CD4-positive, CD25-positive, alpha-beta regulatory T cell (primary cell): ENCODE results near the gene PRF1. TPM values are rescaled to one million over a fixed set of nuclear protein-coding genes. Genes with fewer than 3 reads are reported as not detected.
"Not testable (repeated sequence)": the region's sequence is repeated elsewhere in the genome, so short reads cannot be mapped to it uniquely, and the experiment has no call there.

Source experiments
- ATAC-seq, 2 donors: fragments of 150-1000 bp; cut with Tn5 transposase; one replicate each; pipeline ENCODE4 v1.10.0; 2021; ENCODE audit warnings: low read depth in 2 of 2, moderate number of reproducible peaks in 2 of 2, moderate library complexity in 1 of 2
- DNase-seq, 3 donors: peaks; one replicate each; pipeline versions ENCODE4 v3.0.0 to v3.0.0-alpha.2; 2012 to 2022; ENCODE audit warnings: mixed read lengths in 1 of 3
- H3K27ac ChIP-seq: one replicate; pipeline ENCODE4 v1.7.0; 2013; ENCODE audit warnings: mild to moderate bottlenecking, low read length; ENCODE audit not compliant: insufficient read depth, poor library complexity, severe bottlenecking
- H3K27me3 ChIP-seq: one replicate; pipeline ENCODE4 v1.7.0; 2013; ENCODE audit warnings: low read length; ENCODE audit not compliant: control insufficient read depth, insufficient read depth
- H3K36me3 ChIP-seq: one replicate; pipeline ENCODE4 v1.7.0; 2013; ENCODE audit warnings: mild to moderate bottlenecking, low read length, moderate library complexity; ENCODE audit not compliant: control insufficient read depth, insufficient read depth
- H3K4me1 ChIP-seq: 2 replicates; pipeline ENCODE4 v1.7.0; 2013; ENCODE audit warnings: mild to moderate bottlenecking, low read length; ENCODE audit not compliant: insufficient read depth, control insufficient read depth, poor library complexity, severe bottlenecking
- H3K4me3 ChIP-seq: one replicate; pipeline ENCODE4 v1.7.0; 2013; ENCODE audit warnings: low read depth, mild to moderate bottlenecking, low read length, moderate library complexity
- H3K9me3 ChIP-seq, 2 experiments: 1 replicate in 1 of 2; 2 replicates in 1 of 2; pipeline ENCODE4 v1.7.0; 2013; ENCODE audit warnings: low read length in 2 of 2, mild to moderate bottlenecking in 1 of 2, moderate library complexity in 1 of 2; ENCODE audit not compliant: control insufficient read depth in 2 of 2
- H3K27ac Mint-ChIP-seq, 3 donors: one replicate each; pipeline ENCODE4 v1.8.0; 2020 to 2022; ENCODE audit warnings: mild to moderate bottlenecking in 3 of 3, mixed read lengths in 3 of 3, moderate library complexity in 2 of 3
- H3K27me3 Mint-ChIP-seq: one replicate; pipeline ENCODE4 v1.8.0; 2022; ENCODE audit warnings: mild to moderate bottlenecking, mixed read lengths
- H3K36me3 Mint-ChIP-seq: one replicate; pipeline ENCODE4 v1.8.0; 2020; ENCODE audit warnings: mixed read lengths
- H3K4me1 Mint-ChIP-seq, 4 donors: one replicate each; pipeline ENCODE4 v1.8.0; 2020 to 2022; ENCODE audit warnings: mixed read lengths in 4 of 4, mild to moderate bottlenecking in 1 of 4
- H3K4me3 Mint-ChIP-seq, 4 donors: one replicate each; pipeline ENCODE4 v1.8.0; 2020 to 2022; ENCODE audit warnings: mild to moderate bottlenecking in 4 of 4, mixed read lengths in 4 of 4, moderate library complexity in 3 of 4
- H3K9me3 Mint-ChIP-seq, 7 donors: one replicate each; pipeline ENCODE4 v1.8.0; 2020 to 2022; ENCODE audit warnings: mixed read lengths in 7 of 7, mild to moderate bottlenecking in 3 of 7, moderate library complexity in 2 of 7
- polyA plus RNA-seq, 4 donors: library from polyadenylated mRNA; unstranded; fragments of 300-500 nt; fragmentation: Illumina TruSeq; gene quantifications; one replicate each; pipeline ENCODE4 v1.2.3, GENCODE V29; 2021
- total RNA-seq: library from RNA; stranded (reverse); gene quantifications from one replicate; pipeline ENCODE4 v1.2.3, GENCODE V29; 2022

Gene PRF1
- total and polyA plus RNA-seq, 5 donors from 2014 or later = 32.4 to 187 (median 139) TPM

DNA sequence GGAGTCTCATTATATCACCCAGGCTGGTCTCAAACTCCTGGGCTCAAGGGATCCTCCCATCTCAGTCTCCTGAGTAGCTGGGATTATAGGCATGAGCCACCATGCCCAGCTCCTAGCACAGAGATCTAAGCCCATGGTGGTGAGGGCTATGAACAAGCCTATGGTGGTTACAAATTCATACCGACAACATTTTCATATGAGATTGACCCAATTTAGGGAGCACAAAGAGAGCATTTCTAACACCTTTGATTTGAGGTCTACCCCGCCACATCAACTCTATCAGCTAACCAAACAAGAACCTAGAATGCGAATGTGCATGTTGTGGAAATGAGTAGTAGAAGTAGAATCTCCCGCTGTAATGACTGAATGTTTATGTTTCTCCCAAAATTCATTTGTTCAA, 14.2 kb upstream of the PRF1 start:
- H3K9me3 ChIP-seq = peaks cover 10 to 12% of the 10 kb centered on the region in 2 experiments
- H3K4me1 ChIP-seq = no peaks in the 10 kb centered on the region
- peaks cover 6% of the 10 kb centered on the region for H3K27me3 ChIP-seq
- ATAC-seq = no peak
- H3K27ac ChIP-seq = no peak overlapping the region
- Mint-ChIP-seq H3K27ac (peak overlapping the region in 1 of 3 donors; percentile 24), H3K9me3 (peaks cover 0 to 19% (median 3%) of the 10 kb centered on the region in 7 donors), H3K27me3 (peaks cover 30% of the 10 kb centered on the region), H3K4me3 (no peak overlapping the region), H3K36me3 (peaks cover 5% of the 10 kb centered on the region), H3K4me1 (peaks cover 5 to 14% (median 10%) of the 10 kb centered on the region in 4 donors)
- H3K36me3 ChIP-seq = no peaks in the 10 kb centered on the region
- no peak for DNase-seq
- H3K4me3 ChIP-seq = no peak overlapping the region

GRCh38 chr10:70615784-70616522, 13.4 kb upstream of the PRF1 start:
- peaks cover 0 to 19% (median 1%) of the 10 kb centered on the region in 7 donors for H3K9me3 Mint-ChIP-seq
- Histone ChIP-seq H3K36me3 (no peaks in the 10 kb centered on the region), H3K27ac (no peak overlapping the region), H3K27me3 (peaks cover 6% of the 10 kb centered on the region), H3K4me3 (no peak overlapping the region), H3K4me1 (no peaks in the 10 kb centered on the region), H3K9me3 (peaks cover 10 to 12% of the 10 kb centered on the region in 2 experiments)
- H3K36me3 Mint-ChIP-seq = peaks cover 5% of the 10 kb centered on the region
- no peak overlapping the region for H3K4me3 Mint-ChIP-seq
- peaks cover 32% of the 10 kb centered on the region for H3K27me3 Mint-ChIP-seq
- DNase-seq (no peak), ATAC-seq (no peak)
- peak overlapping the region in 2 of 3 donors; percentile 17 to 24 for H3K27ac Mint-ChIP-seq
- H3K4me1 Mint-ChIP-seq = peaks cover 5 to 14% (median 10%) of the 10 kb centered on the region in 4 donors

GRCh38 chr10:70615211-70615610, 12.7 kb upstream of the PRF1 start:
- peaks cover 36% of the 10 kb centered on the region for H3K27me3 Mint-ChIP-seq
- H3K4me1 Mint-ChIP-seq = peaks cover 5 to 14% (median 11%) of the 10 kb centered on the region in 4 donors
- H3K27ac Mint-ChIP-seq = no peak overlapping the region
- H3K4me3 Mint-ChIP-seq = no peak overlapping the region
- no peaks in the 10 kb centered on the region for H3K4me1 ChIP-seq
- H3K9me3 Mint-ChIP-seq = peaks cover 0 to 12% (median 1%) of the 10 kb centered on the region in 7 donors
- H3K9me3 ChIP-seq = peaks cover 7% of the 10 kb centered on the region in 2 experiments
- DNase-seq (no peak), ATAC-seq (no peak)
- no peak overlapping the region for H3K27ac ChIP-seq
- peaks cover under 1% of the 10 kb centered on the region for H3K36me3 Mint-ChIP-seq
- H3K4me3 ChIP-seq = no peak overlapping the region
- no peaks in the 10 kb centered on the region for H3K36me3 ChIP-seq
- peaks cover 6% of the 10 kb centered on the region for H3K27me3 ChIP-seq

DNA sequence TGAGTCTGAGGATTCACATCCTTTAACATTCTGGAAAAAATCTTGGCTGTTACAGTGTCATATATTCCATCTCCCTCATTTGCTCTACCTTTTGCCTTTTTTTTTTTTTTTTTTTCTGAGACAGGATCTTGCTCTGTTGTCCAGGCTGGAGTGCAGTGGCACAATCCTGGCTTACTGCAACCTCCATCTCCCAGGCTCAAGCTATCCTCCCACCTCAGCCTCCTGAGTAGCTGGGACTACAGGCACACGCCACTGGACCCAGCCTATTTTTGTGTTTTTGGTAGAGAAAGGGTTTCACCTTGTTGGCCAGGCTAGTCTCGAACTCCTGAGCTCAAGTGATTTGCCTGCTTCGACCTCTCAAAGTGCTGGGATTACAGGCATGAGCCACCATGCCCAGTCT, 11.8 kb upstream of the PRF1 start:
- not testable (repeated sequence) for DNase-seq, H3K4me3 Mint-ChIP-seq, H3K27ac ChIP-seq, H3K36me3 Mint-ChIP-seq, H3K9me3 ChIP-seq, ATAC-seq, H3K4me3 ChIP-seq, H3K4me1 ChIP-seq, H3K9me3 Mint-ChIP-seq, H3K36me3 ChIP-seq, H3K27me3 ChIP-seq
- H3K27me3 Mint-ChIP-seq = peaks cover 36% of the 10 kb centered on the region
- peaks cover 5 to 14% (median 12%) of the 10 kb centered on the region in 4 donors for H3K4me1 Mint-ChIP-seq
- peak overlapping the region in 1 of 3 donors; percentile 8 for H3K27ac Mint-ChIP-seq

DNA sequence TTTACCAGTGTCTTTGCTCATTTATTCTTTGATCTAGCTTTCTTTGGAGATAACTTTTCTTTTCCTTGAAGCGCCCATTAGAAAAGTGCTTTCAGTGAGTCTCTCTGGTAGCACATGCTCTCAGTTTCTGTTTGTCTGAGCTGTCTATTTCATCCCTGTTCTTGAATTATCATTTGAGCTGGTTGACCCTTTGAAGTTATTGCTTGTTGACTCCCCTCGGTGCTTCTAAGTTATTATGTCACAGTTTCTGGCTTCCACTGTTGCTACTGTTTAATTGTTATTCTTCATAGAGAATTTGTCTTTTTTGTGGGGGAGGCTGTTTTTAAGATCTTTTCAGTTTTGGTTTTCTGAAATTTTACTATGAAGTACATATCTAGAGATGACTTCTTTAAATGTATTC, 11.4 kb upstream of the PRF1 start:
- no peaks in the 10 kb centered on the region for H3K36me3 ChIP-seq
- Mint-ChIP-seq H3K27ac (peak overlapping the region in 1 of 3 donors; percentile 8), H3K4me3 (peak overlapping the region in 1 of 4 donors; percentile 34), H3K36me3 (no peaks in the 10 kb centered on the region), H3K27me3 (peaks cover 32% of the 10 kb centered on the region), H3K9me3 (peaks cover 0 to 3% (median 0%) of the 10 kb centered on the region in 7 donors), H3K4me1 (peaks cover 5 to 14% (median 12%) of the 10 kb centered on the region in 4 donors)
- H3K27ac ChIP-seq = no peak overlapping the region
- peaks cover 6% of the 10 kb centered on the region for H3K27me3 ChIP-seq
- H3K4me1 ChIP-seq = no peaks in the 10 kb centered on the region
- ATAC-seq (peak in 1 of 2 donors; percentile 25), DNase-seq (peak in 2 of 3 donors; percentile 26 to 27)
- no peaks in the 10 kb centered on the region for H3K9me3 ChIP-seq
- H3K4me3 ChIP-seq = no peak overlapping the region

- no peak overlapping the region for H3K4me3 Mint-ChIP-seq
- Histone ChIP-seq H3K27me3 (no peaks in the 10 kb centered on the region), H3K9me3 (no peaks in the 10 kb centered on the region), H3K27ac (no peak overlapping the region), H3K36me3 (no peaks in the 10 kb centered on the region), H3K4me1 (peaks cover 8% of the 10 kb centered on the region), H3K4me3 (no peak overlapping the region)
- peak overlapping the region in 1 of 3 donors; percentile 15 for H3K27ac Mint-ChIP-seq
- H3K9me3 Mint-ChIP-seq = no peaks in the 10 kb centered on the region
- peaks cover 5% of the 10 kb centered on the region for H3K27me3 Mint-ChIP-seq
- ATAC-seq (no peak), DNase-seq (no peak)
- H3K36me3 Mint-ChIP-seq = no peaks in the 10 kb centered on the region
- peaks cover 0 to 24% (median 18%) of the 10 kb centered on the region in 4 donors for H3K4me1 Mint-ChIP-seq
Observed at GRCh38 chr10:70607936-70608335, 5.4 kb upstream of the PRF1 start.

DNA sequence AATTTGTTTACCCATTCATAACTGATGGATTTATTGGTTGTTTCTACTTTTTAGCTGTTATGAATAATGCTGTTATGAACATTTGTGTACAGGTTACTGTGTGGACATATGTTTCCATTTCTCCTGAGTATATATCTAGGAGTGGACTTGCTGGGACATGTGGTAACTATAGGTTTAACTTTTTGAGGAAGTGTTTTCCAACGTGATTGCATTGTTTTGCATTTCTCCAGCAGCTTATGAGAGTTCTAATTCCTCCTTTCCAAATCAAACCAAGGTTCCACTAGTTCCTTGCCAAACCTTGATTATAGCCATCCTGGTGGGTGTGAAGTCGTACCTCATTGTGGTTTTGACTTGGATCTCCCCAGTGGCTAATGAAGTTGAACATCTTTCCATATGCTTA, 2.6 kb upstream of the PRF1 start:
- Mint-ChIP-seq H3K4me1 (peaks cover 0 to 45% (median 31%) of the 10 kb centered on the region in 4 donors), H3K4me3 (peak overlapping the region in 2 of 4 donors; percentile 17 to 78), H3K27me3 (no peaks in the 10 kb centered on the region), H3K36me3 (no peaks in the 10 kb centered on the region), H3K27ac (peak overlapping the region in 1 of 3 donors; percentile 52), H3K9me3 (no peaks in the 10 kb centered on the region)
- Histone ChIP-seq H3K4me1 (peaks cover 33% of the 10 kb centered on the region), H3K27me3 (no peaks in the 10 kb centered on the region), H3K9me3 (no peaks in the 10 kb centered on the region), H3K36me3 (peaks cover 3% of the 10 kb centered on the region), H3K4me3 (no peak overlapping the region), H3K27ac (no peak overlapping the region)
- DNase-seq (no peak), ATAC-seq (no peak)
